Muscle layer of colon (tissue), 2 donors: Measurements from ENCODE around the gene ZWINT.

ENCODE experiments used
- H3K27ac ChIP-seq: one replicate; pipeline ENCODE4 v1.7.0; 2013; ENCODE audit warnings: low read depth, mild to moderate bottlenecking, low read length, moderate library complexity
- H3K27me3 ChIP-seq, 2 donors: one replicate each; pipeline ENCODE4 v1.7.0; 2013; ENCODE audit warnings: low read length in 2 of 2, mild to moderate bottlenecking in 2 of 2; ENCODE audit not compliant: insufficient read depth in 2 of 2, control insufficient read depth in 1 of 2
- H3K36me3 ChIP-seq: one replicate; pipeline ENCODE4 v1.7.0; 2013; ENCODE audit warnings: mild to moderate bottlenecking, low read length; ENCODE audit not compliant: insufficient read depth
- H3K4me1 ChIP-seq: one replicate; pipeline ENCODE4 v1.7.0; 2013; ENCODE audit warnings: mild to moderate bottlenecking, low read length; ENCODE audit not compliant: insufficient read depth
- H3K4me3 ChIP-seq, 2 donors: one replicate each; pipeline ENCODE4 v1.7.0; 2013; ENCODE audit warnings: low read length in 2 of 2, low read depth in 1 of 2, mild to moderate bottlenecking in 1 of 2, moderate library complexity in 1 of 2
- H3K9ac ChIP-seq: one replicate; pipeline ENCODE4 v1.7.0; 2013; ENCODE audit warnings: low read length
- H3K9me3 ChIP-seq: one replicate; pipeline ENCODE4 v1.7.0; 2013; ENCODE audit warnings: mild to moderate bottlenecking, low read length
- donor health status: abdominal sarcoma.
- donor health status: Adenocarcinoma of cecum.

Gene ZWINT

DNA sequence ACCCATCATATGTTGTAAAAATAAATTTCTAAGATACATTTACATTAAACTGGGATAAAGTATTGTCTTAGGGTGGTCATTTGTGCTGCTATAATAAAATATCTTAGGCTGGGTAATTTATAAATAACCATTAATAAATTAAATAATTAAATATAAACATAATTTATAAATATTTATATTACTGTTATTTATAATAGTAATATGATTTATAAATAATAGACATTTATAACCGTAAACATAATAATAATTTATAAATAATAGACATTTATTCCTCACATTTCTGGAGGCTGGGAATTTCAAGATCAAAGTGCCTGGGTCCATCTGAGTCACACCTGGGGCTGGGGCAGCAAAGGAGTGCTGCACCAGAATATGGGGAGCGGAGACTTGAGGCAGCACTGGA is 31.1 kb downstream of the ZWINT start:
- no peaks in the 10 kb centered on the region for H3K27me3 ChIP-seq
- H3K36me3 ChIP-seq = no peaks in the 10 kb centered on the region
- H3K4me3 ChIP-seq = no peak overlapping the region
- H3K4me1 ChIP-seq = no peaks in the 10 kb centered on the region
- H3K9me3 ChIP-seq = no peaks in the 10 kb centered on the region
- H3K9ac ChIP-seq = no peak overlapping the region
- H3K27ac ChIP-seq = no peak overlapping the region

- Histone ChIP-seq H3K36me3 (no peaks in the 10 kb centered on the region), H3K27ac (no peak overlapping the region), H3K9ac (no peak overlapping the region), H3K4me3 (no peak overlapping the region), H3K27me3 (no peaks in the 10 kb centered on the region), H3K9me3 (no peaks in the 10 kb centered on the region), H3K4me1 (no peaks in the 10 kb centered on the region)
These were observed 33.9 kb downstream of the ZWINT start for GRCh38 chr10:56327118-56327517.

GRCh38 chr10:56319386-56319785 is 41.7 kb downstream of the ZWINT start:
- H3K9me3 ChIP-seq = no peaks in the 10 kb centered on the region
- H3K27me3 ChIP-seq = no peaks in the 10 kb centered on the region
- H3K9ac ChIP-seq = no peak overlapping the region
- no peak overlapping the region for H3K27ac ChIP-seq
- H3K4me3 ChIP-seq = no peak overlapping the region
- H3K4me1 ChIP-seq = no peaks in the 10 kb centered on the region
- no peaks in the 10 kb centered on the region for H3K36me3 ChIP-seq

GRCh38 chr10:56318816-56319215 is 42.2 kb downstream of the ZWINT start:
- H3K36me3 ChIP-seq = no peaks in the 10 kb centered on the region
- H3K9me3 ChIP-seq = no peaks in the 10 kb centered on the region
- H3K27ac ChIP-seq = no peak overlapping the region
- H3K9ac ChIP-seq = no peak overlapping the region
- no peak overlapping the region for H3K4me3 ChIP-seq
- no peaks in the 10 kb centered on the region for H3K27me3 ChIP-seq
- H3K4me1 ChIP-seq = no peaks in the 10 kb centered on the region

GRCh38 chr10:56317603-56318002 is 43.5 kb downstream of the ZWINT start:
- H3K36me3 ChIP-seq = no peaks in the 10 kb centered on the region
- no peak overlapping the region for H3K4me3 ChIP-seq
- no peak overlapping the region for H3K27ac ChIP-seq
- H3K9me3 ChIP-seq = no peaks in the 10 kb centered on the region
- no peaks in the 10 kb centered on the region for H3K4me1 ChIP-seq
- no peak overlapping the region for H3K9ac ChIP-seq
- no peaks in the 10 kb centered on the region for H3K27me3 ChIP-seq

DNA sequence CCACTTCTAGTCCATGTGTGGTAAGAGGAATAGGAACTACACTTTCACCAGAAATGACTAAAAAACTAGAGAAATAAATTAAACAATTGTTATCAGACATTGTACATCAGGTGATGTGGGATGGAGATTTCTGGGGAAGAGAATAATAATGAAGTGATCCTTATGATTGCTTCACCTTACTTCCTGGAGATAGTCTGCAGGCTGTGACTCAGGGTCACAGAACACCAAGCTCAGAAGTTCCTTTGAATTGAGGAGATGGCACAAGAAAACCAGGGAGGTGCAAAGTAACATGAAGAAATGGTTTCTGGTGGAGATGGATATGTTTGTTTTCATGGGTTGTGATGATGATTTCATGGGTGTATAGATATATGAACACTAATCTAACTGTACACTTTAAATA is 44.5 kb downstream of the ZWINT start:
- H3K36me3 ChIP-seq = no peaks in the 10 kb centered on the region
- no peak overlapping the region for H3K27ac ChIP-seq
- H3K9me3 ChIP-seq = no peaks in the 10 kb centered on the region
- H3K9ac ChIP-seq = no peak overlapping the region
- no peak overlapping the region for H3K4me3 ChIP-seq
- H3K27me3 ChIP-seq = no peaks in the 10 kb centered on the region
- no peaks in the 10 kb centered on the region for H3K4me1 ChIP-seq
